Testis (tissue), 3 donors: ENCODE data around the gene AAR2. TPM values are rescaled to one million over a fixed set of nuclear protein-coding genes. Genes with fewer than 3 reads are reported as not detected.

Experiments used
- DNase-seq: peaks from one replicate; pipeline ENCODE4 v3.0.0-alpha.2; 2019
- H3K27ac ChIP-seq, 2 donors: fragments of 200-600 bp; sonication (generic); one replicate each; pipeline ENCODE4 v1.5.1; 2019
- H3K27me3 ChIP-seq: fragments of 200-600 bp; sonication (generic); one replicate; pipeline ENCODE4 v1.5.1; 2019
- H3K36me3 ChIP-seq: fragments of 200-600 bp; sonication (generic); one replicate; pipeline ENCODE4 v1.5.1; 2017; ENCODE audit warnings: low read depth; ENCODE audit errors: missing control alignments
- H3K4me1 ChIP-seq: fragments of 200-600 bp; sonication (generic); one replicate; pipeline ENCODE4 v1.5.1; 2019
- H3K4me3 ChIP-seq, 2 donors: fragments of 200-600 bp; sonication (generic); one replicate each; pipeline ENCODE4 v1.5.1; 2017 to 2019
- H3K9me3 ChIP-seq: fragments of 200-600 bp; sonication (generic); one replicate; pipeline ENCODE4 v1.5.1; 2017
- POLR2A ChIP-seq: fragments of 450-650 bp; IDR thresholded peaks from one replicate; pipeline ENCODE4 v1.6.1; 2017; ENCODE audit warnings: antibody characterized with exemption, mild to moderate bottlenecking, moderate library complexity
- WGBS, 2 donors: methylation state at CpG; one replicate each; pipeline ENCODE4 v1.1.5; 2018; 5-methylcytosine and 5-hydroxymethylcytosine counted together
- intact Hi-C: fragments of 100-400 bp; cut with DNase I; formaldehyde crosslinking; loops from one replicate; pipeline ENCODE4 v1.15.1; 2023; ENCODE audit warnings: low total_unique reads
- polyA plus RNA-seq: library from polyadenylated mRNA; stranded (reverse); fragments of 350-450 nt; fragmentation: Illumina TruSeq; extraction: RNeasy Lipid Tissue Mini Kit (QIAGEN cat#74804); gene quantifications from one replicate; pipeline ENCODE4 v1.2.3, GENCODE V29; 2014; ENCODE audit warnings: low read depth, low replicate concordance; ENCODE audit not compliant: insufficient read depth
- total RNA-seq, 2 donors: library from RNA; depleted of rRNA; stranded (reverse); fragments of >200 nt; gene quantifications; one replicate each; pipeline ENCODE4 v1.2.3, GENCODE V29; 2016
- TF ChIP-seq, protein P1 (sequence below), 3 experiments: fragments of 450-650 bp in 2 of 3; fragments of 200-600 bp in 1 of 3; sonication (generic) in 1 of 3; IDR thresholded peaks; one replicate each; pipeline ENCODE4 v1.5.1; 2016 to 2019; ENCODE audit warnings: antibody characterized with exemption in 3 of 3, mild to moderate bottlenecking in 2 of 3, moderate library complexity in 1 of 3

Gene AAR2
- total and polyA plus RNA-seq, 3 donors from 2014 or later: 38.7 to 47.0 (median 38.7) TPM

DNA sequence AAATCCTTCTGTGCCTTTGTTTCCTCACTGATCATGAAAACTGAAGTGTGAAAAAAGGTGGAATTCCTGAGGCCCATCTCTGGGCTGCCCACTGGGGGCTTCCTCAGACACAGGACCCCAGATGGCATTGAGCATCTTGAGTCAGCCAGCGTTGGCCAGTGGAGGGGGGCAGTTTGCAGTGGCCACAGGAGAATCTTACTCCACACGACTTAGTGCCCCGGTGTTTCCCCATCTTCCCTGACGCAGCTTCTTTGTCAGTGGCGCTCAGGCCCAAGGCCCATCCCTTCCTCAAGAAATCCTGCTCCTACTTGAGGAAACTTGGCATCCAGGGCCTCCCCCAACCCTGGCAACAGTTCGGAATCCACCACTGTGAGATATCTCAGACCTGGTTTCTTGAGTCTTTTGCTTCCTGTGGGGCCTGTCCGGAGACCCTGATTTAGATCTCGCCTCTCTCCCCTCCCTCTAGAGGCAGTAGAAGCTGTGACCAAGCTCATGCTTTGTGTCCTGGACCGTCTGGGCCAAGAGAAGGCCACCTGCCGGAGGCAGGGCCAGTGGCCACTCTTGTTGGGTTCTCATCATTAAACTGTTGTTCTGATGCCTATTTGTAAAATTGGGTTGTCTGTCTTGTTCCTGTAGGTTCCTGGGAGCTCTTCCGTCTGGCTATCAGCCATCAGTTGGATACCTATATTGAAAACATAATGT lies 49.6 kb downstream of the AAR2 start:
- Histone ChIP-seq H3K27ac (no peak overlapping the region), H3K27me3 (no peaks in the 10 kb centered on the region), H3K36me3 (no peaks in the 10 kb centered on the region), H3K4me1 (no peaks in the 10 kb centered on the region), H3K4me3 (no peak overlapping the region), H3K9me3 (no peaks in the 10 kb centered on the region)
- intact Hi-C loops: no loop called here
- 86 to 88% methylated on average over 8 to 11 of the region's 11 CpGs for WGBS, 2 donors
- no peak for TF ChIP-seq POLR2A
- TF ChIP-seq, protein P1, sequence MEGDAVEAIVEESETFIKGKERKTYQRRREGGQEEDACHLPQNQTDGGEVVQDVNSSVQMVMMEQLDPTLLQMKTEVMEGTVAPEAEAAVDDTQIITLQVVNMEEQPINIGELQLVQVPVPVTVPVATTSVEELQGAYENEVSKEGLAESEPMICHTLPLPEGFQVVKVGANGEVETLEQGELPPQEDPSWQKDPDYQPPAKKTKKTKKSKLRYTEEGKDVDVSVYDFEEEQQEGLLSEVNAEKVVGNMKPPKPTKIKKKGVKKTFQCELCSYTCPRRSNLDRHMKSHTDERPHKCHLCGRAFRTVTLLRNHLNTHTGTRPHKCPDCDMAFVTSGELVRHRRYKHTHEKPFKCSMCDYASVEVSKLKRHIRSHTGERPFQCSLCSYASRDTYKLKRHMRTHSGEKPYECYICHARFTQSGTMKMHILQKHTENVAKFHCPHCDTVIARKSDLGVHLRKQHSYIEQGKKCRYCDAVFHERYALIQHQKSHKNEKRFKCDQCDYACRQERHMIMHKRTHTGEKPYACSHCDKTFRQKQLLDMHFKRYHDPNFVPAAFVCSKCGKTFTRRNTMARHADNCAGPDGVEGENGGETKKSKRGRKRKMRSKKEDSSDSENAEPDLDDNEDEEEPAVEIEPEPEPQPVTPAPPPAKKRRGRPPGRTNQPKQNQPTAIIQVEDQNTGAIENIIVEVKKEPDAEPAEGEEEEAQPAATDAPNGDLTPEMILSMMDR (IDR thresholded peaks at IDR 0.05): no peak
- no peak for DNase-seq

DNA sequence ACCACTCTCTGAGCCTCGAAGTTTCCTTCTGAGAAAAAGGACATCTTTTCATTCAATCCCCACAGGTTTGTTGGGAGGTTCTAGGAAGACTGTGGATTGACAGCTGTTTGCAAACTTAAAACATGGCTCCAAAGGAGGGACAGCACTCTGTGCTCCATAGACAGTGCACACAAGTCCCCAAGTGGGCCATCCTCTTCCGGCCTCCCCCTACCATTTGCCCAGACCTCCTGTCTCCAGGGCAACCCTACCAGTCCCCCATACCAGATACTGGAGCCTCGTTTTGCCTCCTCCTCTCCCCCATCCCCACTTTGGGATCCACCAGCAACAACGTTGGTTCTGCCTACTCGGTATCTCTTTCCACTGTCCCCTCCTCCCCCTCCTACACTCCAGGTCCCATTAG lies 61.4 kb downstream of the AAR2 start:
- Histone ChIP-seq H3K36me3 (no peaks in the 10 kb centered on the region), H3K4me1 (no peaks in the 10 kb centered on the region), H3K9me3 (no peaks in the 10 kb centered on the region), H3K4me3 (no peak overlapping the region), H3K27me3 (no peaks in the 10 kb centered on the region), H3K27ac (no peak overlapping the region)
- no peak for DNase-seq
- TF ChIP-seq POLR2A: no peak
- TF ChIP-seq, protein P1 (IDR thresholded peaks at IDR 0.05): no peak
- WGBS, 2 donors: 60 to 61% methylated on average over 5 of the region's 5 CpGs
- intact Hi-C loops: no loop called here

DNA sequence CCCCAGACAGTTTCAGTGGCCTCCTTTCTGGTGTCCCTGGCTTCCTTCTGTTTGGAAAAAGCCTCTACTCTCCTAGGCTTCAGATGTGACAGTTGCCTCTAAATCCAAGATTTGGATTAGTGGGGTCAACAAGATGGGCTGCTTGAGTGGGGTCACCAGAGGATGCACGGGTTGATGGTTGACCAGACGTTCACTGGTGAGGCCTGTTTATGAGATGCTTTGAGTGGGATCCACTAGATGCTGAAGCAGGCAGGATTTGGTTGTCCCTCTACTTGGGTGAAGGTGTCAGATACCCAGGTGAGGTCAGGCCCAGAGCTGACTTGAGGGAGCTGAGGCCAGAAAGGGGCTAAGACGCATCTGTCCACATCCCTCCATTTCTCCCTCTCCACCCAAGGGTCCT lies 61.8 kb downstream of the AAR2 start:
- Histone ChIP-seq H3K4me1 (no peaks in the 10 kb centered on the region), H3K27me3 (no peaks in the 10 kb centered on the region), H3K36me3 (no peaks in the 10 kb centered on the region), H3K4me3 (no peak overlapping the region), H3K27ac (no peak overlapping the region), H3K9me3 (no peaks in the 10 kb centered on the region)
- no peak for TF ChIP-seq POLR2A
- TF ChIP-seq, protein P1 (IDR thresholded peaks at IDR 0.05): no peak
- intact Hi-C loops: no loop called here
- WGBS, 2 donors: 82 to 87% methylated on average over 3 of the region's 3 CpGs
- DNase-seq: no peak

DNA sequence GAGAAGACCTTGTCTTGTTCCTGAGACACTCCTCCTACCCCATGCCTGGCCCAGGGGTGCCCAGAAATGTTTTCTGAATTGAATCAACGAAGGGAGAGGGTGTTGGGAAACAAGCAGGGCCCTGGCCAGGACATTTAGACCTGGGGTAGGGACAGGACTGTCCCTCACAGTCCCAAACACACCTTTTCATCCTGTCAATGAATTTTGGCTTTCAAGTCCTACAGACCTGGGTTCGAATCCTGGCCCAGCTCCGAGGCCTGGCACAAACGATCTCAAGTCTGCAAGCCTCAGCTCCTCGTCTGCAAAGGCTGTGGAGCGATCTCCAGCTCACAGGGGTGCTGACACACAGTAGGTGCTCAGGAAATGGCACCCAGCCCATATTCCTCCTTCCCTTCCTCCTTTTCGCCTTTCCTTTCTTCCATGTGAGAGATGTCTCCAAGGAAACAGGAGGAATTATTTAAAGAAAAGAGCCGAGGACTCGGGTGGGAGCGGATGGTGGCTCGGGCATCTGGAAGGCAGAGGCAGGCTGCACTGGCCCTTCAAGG lies 62.6 kb downstream of the AAR2 start:
- H3K9me3 ChIP-seq: no peaks in the 10 kb centered on the region
- 88% methylated on average over 11 of the region's 11 CpGs for WGBS, 2 donors
- intact Hi-C loops: no loop called here
- no peaks in the 10 kb centered on the region for H3K27me3 ChIP-seq
- no peak for DNase-seq
- no peaks in the 10 kb centered on the region for H3K36me3 ChIP-seq
- H3K27ac ChIP-seq: no peak overlapping the region
- TF ChIP-seq, protein P1 (IDR thresholded peaks at IDR 0.05): no peak
- TF ChIP-seq POLR2A: no peak
- H3K4me1 ChIP-seq: no peaks in the 10 kb centered on the region
- H3K4me3 ChIP-seq: no peak overlapping the region

DNA sequence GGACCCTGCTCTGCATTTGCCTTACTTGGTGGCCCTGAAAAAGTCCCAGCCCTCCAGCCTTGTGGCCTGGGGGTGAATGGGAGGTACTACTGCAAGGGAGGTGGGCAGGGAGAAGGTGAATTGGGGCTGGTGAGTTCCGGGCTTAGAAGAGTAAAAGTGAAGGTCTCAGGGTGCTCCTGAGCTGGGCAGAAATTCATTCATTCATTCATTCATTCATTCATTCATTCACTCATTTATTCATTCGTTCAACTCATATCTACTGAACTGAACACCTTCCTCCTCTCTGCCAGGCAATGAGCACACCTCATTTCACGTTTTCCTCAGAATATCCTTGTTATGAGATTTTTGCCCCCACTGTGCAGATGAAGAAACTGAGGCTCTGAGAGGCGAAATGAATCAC lies 63.2 kb downstream of the AAR2 start:
- 79 to 90% methylated on average over 4 of the region's 4 CpGs for WGBS, 2 donors
- Histone ChIP-seq H3K4me1 (no peaks in the 10 kb centered on the region), H3K27ac (no peak overlapping the region), H3K9me3 (no peaks in the 10 kb centered on the region), H3K36me3 (no peaks in the 10 kb centered on the region), H3K27me3 (no peaks in the 10 kb centered on the region), H3K4me3 (no peak overlapping the region)
- no peak for DNase-seq
- TF ChIP-seq, protein P1 (IDR thresholded peaks at IDR 0.05): no peak
- no peak for TF ChIP-seq POLR2A
- intact Hi-C loops: no loop called here
